H54 (cell line): ENCODE measurements around the gene AP3M1.

Experiments used
- DNase-seq: peaks from one replicate; pipeline ENCODE4 v3.0.0; 2011; ENCODE audit warnings: low spot score, mixed read lengths; ENCODE audit not compliant: insufficient read length
- FAIRE-seq: peaks from 3 replicates; lab custom pipeline; 2011; peaks lifted over from hg19 to GRCh38; lab: Jason Lieb, UNC
- POLR2A ChIP-seq: IDR thresholded peaks from 2 replicates; pipeline ENCODE4 v1.6.1; 2011; ENCODE audit warnings: low read depth, mild to moderate bottlenecking, low read length

The AP3M1 gene

GRCh38 chr10:74096777-74097176, 53.9 kb downstream of the AP3M1 start:
- DNase-seq (no peak), FAIRE-seq (no peak)
- no peak for TF ChIP-seq POLR2A

- no peak for FAIRE-seq
- DNase-seq = no peak
- TF ChIP-seq POLR2A = no peak
Observed at GRCh38 chr10:74094231-74094630, 56.4 kb downstream of the AP3M1 start.

- no peak for TF ChIP-seq POLR2A
- FAIRE-seq (no peak), DNase-seq (no peak)
Observed at GRCh38 chr10:74093530-74094164, 57.0 kb downstream of the AP3M1 start.

GRCh38 chr10:74092372-74092771, 58.3 kb downstream of the AP3M1 start:
- TF ChIP-seq POLR2A = no peak
- DNase-seq = no peak
- no peak for FAIRE-seq

- DNase-seq (no peak), FAIRE-seq (peak; percentile 36)
- no peak for TF ChIP-seq POLR2A
Observed at GRCh38 chr10:74088722-74089121, 61.9 kb downstream of the AP3M1 start.

GRCh38 chr10:74086317-74086716, 64.3 kb downstream of the AP3M1 start:
- no peak for TF ChIP-seq POLR2A
- FAIRE-seq (no peak), DNase-seq (no peak)

- DNase-seq = no peak
- no peak for FAIRE-seq
- TF ChIP-seq POLR2A = no peak
Observed at GRCh38 chr10:74084955-74085354, 65.7 kb downstream of the AP3M1 start.

- TF ChIP-seq POLR2A = no peak
- DNase-seq = no peak
- FAIRE-seq = no peak
Observed at GRCh38 chr10:74083304-74083703, 67.3 kb downstream of the AP3M1 start.

- TF ChIP-seq POLR2A = no peak
- FAIRE-seq (peak; percentile 88), DNase-seq (no peak)
Observed at GRCh38 chr10:74081941-74082718, 68.5 kb downstream of the AP3M1 start.

- no peak for TF ChIP-seq POLR2A
- peak; percentile 31 for DNase-seq
- FAIRE-seq = peak; percentile 99
Observed at GRCh38 chr10:74081192-74081803, 69.3 kb downstream of the AP3M1 start.

- FAIRE-seq (peak; percentile 97), DNase-seq (no peak)
- no peak for TF ChIP-seq POLR2A
Observed at GRCh38 chr10:74079936-74080590, 70.6 kb downstream of the AP3M1 start.

- no peak for FAIRE-seq
- no peak for DNase-seq
- no peak for TF ChIP-seq POLR2A
Observed at GRCh38 chr10:74079028-74079935, 71.3 kb downstream of the AP3M1 start.

- no peak for TF ChIP-seq POLR2A
- peak; percentile 90 for FAIRE-seq
- DNase-seq = no peak
Observed at GRCh38 chr10:74078037-74078436, 72.6 kb downstream of the AP3M1 start.
